Stimulated activated CD8-positive, alpha-beta memory T cell treated with anti-CD3 and anti-CD28 coated beads, Interleukin-4, amount 100 ng/mL, for 48 hours (primary cell): Measurements from ENCODE around the gene HSPA4L.
A peak's percentile ranks its signal among the peaks of the same experiment; 100 is the strongest.

Experiments
- DNase-seq: peaks from one replicate; pipeline ENCODE4 v3.0.0-alpha.2; 2020

Gene HSPA4L

GRCh38 chr4:127782275-127783025 is at the start of gene HSPA4L:
Gene HSPA4L, plus strand, starts transcription at chr4:127782322. Its CDS starts 229 bp downstream, at chr4:127782551.
- DNase-seq, result peak; percentile 58

DNA sequence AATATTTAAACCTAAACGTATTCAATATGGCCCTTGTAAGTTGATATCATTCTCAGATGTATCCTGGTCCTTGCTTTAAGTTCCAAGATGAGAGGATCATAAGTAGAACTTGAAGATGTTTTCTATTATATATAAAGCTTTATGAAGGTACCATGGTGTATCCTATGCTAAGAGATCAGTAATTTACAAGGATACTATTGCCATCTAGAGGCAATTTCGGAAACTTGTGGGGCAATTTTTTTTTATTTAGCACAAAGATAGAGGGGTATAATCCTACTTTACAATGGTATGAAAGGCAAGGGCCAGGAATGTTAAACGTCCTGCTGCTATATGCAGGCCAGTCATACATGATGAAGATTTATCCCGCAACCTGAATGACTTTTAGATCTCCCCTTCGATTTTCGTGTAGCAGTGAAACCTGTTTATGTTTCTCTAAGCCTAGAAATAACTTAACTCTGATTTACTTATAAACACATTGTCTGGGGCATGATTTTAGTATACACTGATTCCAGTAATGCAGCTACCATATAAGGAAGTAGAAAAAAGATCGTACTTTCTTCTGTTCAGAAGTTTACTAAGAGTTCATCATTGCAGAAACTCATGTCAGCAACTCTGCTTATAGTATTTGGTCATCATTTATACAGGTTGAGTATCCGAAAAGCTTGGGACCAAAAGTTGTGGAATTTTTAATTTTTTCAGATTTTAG is 49.3 kb upstream of the HSPA4L start:
- no peak for DNase-seq

DNA sequence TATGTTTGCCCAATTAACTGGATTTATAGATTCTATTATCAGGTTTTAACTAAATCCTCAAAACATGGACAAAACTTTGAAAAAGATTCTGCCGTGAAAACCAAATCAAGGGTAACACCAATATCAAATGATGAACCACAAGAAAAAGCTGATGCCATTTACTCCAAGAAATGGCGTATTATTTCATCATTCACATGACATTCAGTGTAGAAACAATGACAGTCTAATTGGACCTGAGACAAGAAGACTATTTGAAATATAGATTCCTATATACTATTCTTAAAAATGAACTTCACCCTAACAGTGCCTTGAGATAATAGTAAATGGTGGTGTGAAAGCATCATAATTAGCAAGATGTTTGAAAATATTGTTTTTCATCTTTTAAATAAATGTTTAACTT is 47.1 kb upstream of the HSPA4L start:
- DNase-seq, result no peak

DNA sequence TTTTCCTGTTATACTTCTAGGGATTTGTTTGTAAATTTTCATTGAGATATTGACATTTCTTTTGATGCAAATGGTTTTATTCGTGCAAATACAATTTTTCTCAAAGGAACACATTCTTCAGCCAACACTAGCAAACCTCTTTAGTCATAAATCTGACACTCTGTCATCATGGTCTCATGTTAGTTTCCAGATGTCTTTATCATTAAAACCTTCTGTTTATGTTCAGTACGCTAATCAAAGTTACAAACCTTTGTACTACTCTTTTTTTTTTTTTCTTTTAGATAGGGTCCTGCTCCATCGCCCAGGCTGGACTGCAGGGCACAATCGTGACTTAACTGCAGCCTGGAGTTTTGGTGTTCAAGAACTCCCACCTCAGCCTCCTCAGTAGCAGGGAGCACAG is 44.8 kb upstream of the HSPA4L start:
- no peak for DNase-seq

DNA sequence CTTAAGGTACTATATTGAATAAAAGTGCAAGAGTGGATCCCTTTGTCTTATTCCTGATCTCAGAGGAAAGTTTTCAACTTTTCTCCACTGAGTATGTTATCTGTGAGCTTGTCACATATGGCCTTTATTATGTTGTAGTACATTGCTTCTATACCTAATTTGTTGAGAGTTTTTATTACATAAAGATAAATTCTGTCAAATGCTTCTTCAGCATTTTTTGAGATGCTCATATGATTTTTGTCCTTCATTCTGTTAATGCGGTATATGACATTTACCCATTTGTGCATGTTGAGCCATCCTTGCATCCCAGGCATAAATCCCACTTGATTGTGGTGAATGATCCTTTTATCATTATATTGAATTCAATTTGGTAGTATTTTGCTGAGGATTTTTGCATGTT is 40.9 kb upstream of the HSPA4L start:
- no peak for DNase-seq

DNA sequence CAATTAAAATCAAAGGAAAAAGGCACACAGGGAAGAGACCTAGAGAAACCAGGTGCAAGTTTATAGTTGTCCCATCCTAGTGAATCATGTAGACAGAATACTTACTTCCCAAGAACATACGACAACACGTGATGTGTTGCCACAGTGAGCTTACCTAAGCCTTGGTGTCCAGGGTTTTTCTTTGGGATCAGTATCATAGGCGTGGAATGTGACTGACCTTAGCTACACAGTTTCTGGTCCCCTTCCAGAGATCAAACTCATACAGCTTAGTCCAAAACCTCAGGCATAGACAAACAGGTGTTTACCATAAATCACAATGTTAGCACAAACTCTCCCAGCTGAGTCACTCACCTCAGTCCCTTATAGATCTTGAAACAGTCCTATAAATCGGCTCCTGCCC is 34.2 kb upstream of the HSPA4L start:
- no peak for DNase-seq

DNA sequence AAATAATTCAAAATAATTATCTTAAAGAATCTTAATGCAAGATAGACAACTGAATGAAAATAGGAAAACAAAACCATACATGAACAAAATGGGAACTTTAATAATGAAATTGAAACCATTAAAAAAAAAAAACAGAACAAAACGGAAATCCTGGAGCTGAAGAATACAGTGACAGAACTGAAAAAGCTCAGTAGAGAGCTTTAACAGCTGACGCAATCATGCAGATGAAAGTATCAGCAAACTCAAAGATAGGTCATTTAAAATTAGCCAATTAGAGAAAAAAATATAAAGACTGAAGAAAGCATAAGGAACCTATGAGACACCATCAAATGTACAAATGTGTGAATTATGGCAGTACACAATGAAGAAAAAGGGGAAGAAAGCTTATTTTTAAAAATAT is 33.2 kb upstream of the HSPA4L start:
- no peak for DNase-seq

GRCh38 chr4:127756906-127757305 is 25.2 kb upstream of the HSPA4L start:
- no peak for DNase-seq

DNA sequence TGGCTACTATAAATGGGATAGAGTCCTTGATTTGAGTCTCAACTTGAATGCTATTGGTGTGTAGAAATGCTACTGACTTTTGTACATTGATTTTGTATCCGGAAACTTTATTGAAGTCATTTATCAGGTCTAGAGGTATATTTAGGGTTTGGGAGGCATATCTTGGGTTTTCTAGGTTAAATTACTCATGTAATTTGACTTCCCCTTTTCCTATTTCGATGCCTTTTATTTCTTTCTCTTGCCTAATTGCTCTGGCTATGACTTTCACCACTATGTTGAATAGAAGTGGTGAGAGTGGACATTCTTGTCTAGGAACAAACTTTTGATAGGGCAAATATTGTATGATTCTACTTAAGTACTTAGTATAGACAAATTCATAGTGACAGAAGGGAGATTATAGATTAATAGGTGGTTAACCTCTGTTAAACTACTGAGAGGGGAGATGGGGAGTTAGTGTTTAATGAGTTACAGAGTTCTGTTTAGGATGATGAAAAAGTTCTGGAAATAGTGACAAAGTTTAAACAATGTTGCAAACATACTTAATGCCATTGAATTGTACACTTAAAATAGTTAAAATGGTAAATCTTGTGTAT is 22.8 kb upstream of the HSPA4L start:
- DNase-seq, result no peak

- no peak for DNase-seq
Observed at GRCh38 chr4:127759893-127760292, 22.2 kb upstream of the HSPA4L start.

GRCh38 chr4:127771535-127772275 is 10.4 kb upstream of the HSPA4L start:
- DNase-seq, result no peak

DNA sequence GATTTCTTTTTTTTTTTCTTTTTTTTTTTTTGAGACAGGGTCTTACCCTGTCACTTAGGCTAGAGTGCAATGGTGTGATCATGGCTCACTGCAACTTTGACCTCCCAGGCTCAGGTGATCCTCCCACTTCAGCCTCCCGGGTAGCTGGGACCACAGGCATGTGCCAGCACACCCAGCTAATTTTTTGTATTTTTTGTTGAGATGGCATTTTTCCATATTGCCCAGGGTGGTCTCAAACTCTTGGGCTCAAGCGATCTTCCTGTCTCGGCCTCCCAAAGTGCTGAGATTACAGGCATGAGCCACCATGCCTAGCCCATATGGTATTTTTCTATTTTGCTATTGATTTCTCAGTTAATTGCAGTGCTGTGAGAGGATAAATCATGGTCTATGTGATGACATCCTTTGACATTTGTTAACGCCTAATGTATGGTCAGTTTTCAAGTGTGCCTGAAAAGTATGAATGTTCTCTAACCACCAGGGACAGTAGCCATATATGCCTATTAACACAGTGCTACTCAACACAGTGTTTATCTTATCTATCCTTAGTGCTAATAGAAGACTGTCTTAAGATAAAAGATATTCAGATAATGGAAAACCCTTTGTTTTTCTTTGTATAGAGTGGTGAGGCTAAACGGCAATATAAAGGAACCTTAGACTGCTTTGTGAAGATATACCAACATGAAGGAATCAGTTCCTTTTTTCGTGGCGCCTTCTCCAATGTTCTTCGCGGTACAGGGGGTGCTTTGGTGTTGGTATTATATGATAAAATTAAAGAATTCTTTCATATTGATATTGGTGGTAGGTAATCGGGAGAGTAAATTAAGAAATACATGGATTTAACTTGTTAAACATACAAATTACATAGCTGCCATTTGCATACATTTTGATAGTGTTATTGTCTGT is 9.1 kb upstream of the HSPA4L start:
- no peak for DNase-seq

- no peak for DNase-seq
Observed at GRCh38 chr4:127775843-127776242, 6.3 kb upstream of the HSPA4L start.

- DNase-seq, result no peak
Observed at GRCh38 chr4:127776620-127777019, 5.5 kb upstream of the HSPA4L start.

GRCh38 chr4:127777487-127777886 is 4.6 kb upstream of the HSPA4L start:
- no peak for DNase-seq

- DNase-seq, result no peak
Observed at GRCh38 chr4:127778102-127778501, 4.0 kb upstream of the HSPA4L start.

DNA sequence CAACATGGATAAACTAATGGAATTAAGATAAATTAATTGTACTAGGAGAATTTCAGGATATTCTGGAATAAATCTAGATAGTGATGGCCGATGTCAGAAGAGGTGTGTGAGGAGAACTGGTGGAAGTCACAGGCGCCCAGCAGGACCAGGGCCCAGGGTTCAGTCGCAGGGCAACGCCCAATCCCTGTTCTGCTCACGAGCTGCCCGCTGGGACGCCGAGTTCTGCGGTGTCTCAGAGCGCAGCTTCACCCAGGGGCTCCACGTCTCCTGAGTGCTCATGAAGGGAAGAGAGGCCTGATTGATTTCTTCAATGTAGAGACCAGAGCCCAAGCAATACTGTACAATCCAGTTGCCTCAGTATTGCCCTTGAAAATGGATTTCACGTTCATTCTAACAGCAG is 1.5 kb upstream of the HSPA4L start:
- DNase-seq, result no peak

GRCh38 chr4:127781300-127782024 is 660 bp upstream of the HSPA4L start:
- DNase-seq, result no peak

GRCh38 chr4:127782025-127782274 is 172 bp upstream of the HSPA4L start:
- peak; percentile 75 for DNase-seq

GRCh38 chr4:127783026-127783769 is 1.1 kb downstream of the HSPA4L start:
- peak; percentile 67 for DNase-seq
